K562 (cell line): ENCODE data around the gene CCDC60. TPM values are rescaled to one million over a fixed set of nuclear protein-coding genes. Genes with fewer than 3 reads are reported as not detected.

ENCODE experiments used
- ARID4B ChIP-seq: sonication (generic); formaldehyde crosslinking; IDR thresholded peaks from 2 replicates; pipeline ENCODE4 v1.8.0; 2022; ENCODE audit warnings: mild to moderate bottlenecking, missing genetic modification reagents
- CSDE1 ChIP-seq, 2 experiments: fragments of 450-650 bp; IDR thresholded peaks; 2 replicates each; pipeline ENCODE4 v1.6.1; 2016; ENCODE audit warnings: mild to moderate bottlenecking in 1 of 2
- DDX20 ChIP-seq: fragments of 450-650 bp; IDR thresholded peaks from 2 replicates; pipeline ENCODE4 v1.6.1; 2016; ENCODE audit warnings: missing genetic modification characterization, low read depth, mild to moderate bottlenecking, missing compliant biosample characterization, moderate library complexity
- ELK1 ChIP-seq: sonication (generic); formaldehyde crosslinking; IDR thresholded peaks from 2 replicates; pipeline ENCODE4 v1.8.1; 2022; ENCODE audit warnings: missing genetic modification reagents
- SRF ChIP-seq, 2 experiments: fragments of 250-450, 450-650 bp in 1 of 2; sonication (Bioruptor Pico) in 1 of 2; sonication (generic) in 1 of 2; formaldehyde crosslinking; IDR thresholded peaks; 2 replicates each; pipeline versions ENCODE4 v1.5.0 to v1.5.1; 2020 to 2022; ENCODE audit warnings: mild to moderate bottlenecking in 1 of 2, missing genetic modification reagents in 1 of 2
- ZNF41 ChIP-seq: fragments of 250-450 bp; sonication (Bioruptor Pico); conservative IDR thresholded peaks from 2 replicates; pipeline ENCODE4 v1.4.0; 2020; ENCODE audit warnings: mild to moderate bottlenecking
- polyA plus RNA-seq, 8 experiments: library from polyadenylated mRNA; depleted of rRNA in 4 of 8; stranded (reverse) in 5 of 8; unstranded in 3 of 8; fragments of >200 nt; fragmentation: Nextera tagmentation in 2 of 8; fragmentation: Illumina TruSeq in 1 of 8; extraction: Ambion mirVana in 2 of 8; extraction: Trizol in 1 of 8; gene quantifications; 2 replicates each; pipeline versions ENCODE4 v1.2.1 to v1.2.3, GENCODE V29; 2011 to 2014; ENCODE audit warnings: inconsistent platforms in 1 of 8, missing spikeins in 1 of 8
- total RNA-seq, 7 experiments: library from RNA; depleted of rRNA in 6 of 7; stranded (reverse); fragments of >200 nt in 6 of 7; fragmentation: Illumina TruSeq in 2 of 7; extraction: Trizol in 2 of 7; gene quantifications; 2 replicates each; pipeline versions ENCODE4 v1.2.1 to v1.2.3, GENCODE V29; 2011 to 2021; ENCODE audit warnings: low replicate concordance in 1 of 7

The CCDC60 gene
- total and polyA plus RNA-seq, 9 of the 15 experiments (the other 6 are each of a cell fraction or from before 2014, with no cell fraction given) = not detected

- TF ChIP-seq ARID4B (no peak), ZNF41 (CRISPR knock-in tag) (no peak), DDX20 (tag) (no peak), CSDE1 (IDR thresholded peaks at IDR 0.05) (no peak), SRF (CRISPR knock-in tag; IDR thresholded peaks at IDR 0.05) (no peak), ELK1 (no peak)
Measured at GRCh38 chr12:119327471-119327870, 7.1 kb upstream of the CCDC60 start (continued).
